Keratinocyte (primary cell): ENCODE results near the gene FOXA2. TPM values are rescaled to one million over a fixed set of nuclear protein-coding genes. Genes with fewer than 3 reads are reported as not detected.

Experiments
- DNase-seq: peaks from one replicate; pipeline ENCODE4 v3.0.0-alpha.2; 2011; ENCODE audit warnings: low read depth, missing footprints, low spot score
- FAIRE-seq: peaks from 2 replicates; lab custom pipeline; 2011; peaks lifted over from hg19 to GRCh38; lab: Jason Lieb, UNC
- H2AFZ ChIP-seq: 2 replicates; pipeline ENCODE4 v1.6.0; 2012; ENCODE audit warnings: low read length, control low read depth, inconsistent platforms; ENCODE audit not compliant: control insufficient read depth
- H3K27ac ChIP-seq: 2 replicates; pipeline ENCODE4 v1.5.1; 2011; ENCODE audit warnings: low read length; ENCODE audit not compliant: control insufficient read depth, insufficient read depth
- H3K27me3 ChIP-seq: 3 replicates; pipeline ENCODE4 v1.6.0; 2011; ENCODE audit warnings: low read length; ENCODE audit not compliant: control insufficient read depth, insufficient read depth; ENCODE audit errors: extremely low read depth
- H3K36me3 ChIP-seq, 2 experiments: 2 replicates in 1 of 2; 3 replicates in 1 of 2; pipeline ENCODE4 v1.5.1; 2011; ENCODE audit warnings: low read length in 2 of 2, mild to moderate bottlenecking in 1 of 2; ENCODE audit not compliant: control insufficient read depth in 2 of 2, insufficient read depth in 2 of 2; ENCODE audit errors: extremely low read depth in 1 of 2
- H3K4me1 ChIP-seq: 3 replicates; pipeline ENCODE4 v1.5.1; 2011; ENCODE audit warnings: low read length; ENCODE audit not compliant: control insufficient read depth, insufficient read depth; ENCODE audit errors: extremely low read depth
- H3K4me2 ChIP-seq: 3 replicates; pipeline ENCODE4 v1.6.0; 2011; ENCODE audit warnings: low read depth, low read length; ENCODE audit not compliant: control insufficient read depth, insufficient read depth; ENCODE audit errors: extremely low read depth
- H3K4me3 ChIP-seq, 3 experiments: fragments of 200-600 bp in 1 of 3; sonication (generic) in 1 of 3; 2 replicates in 2 of 3; 3 replicates in 1 of 3; pipeline ENCODE4 v1.5.1; 2011 to 2016; ENCODE audit warnings: low read length in 3 of 3, mild to moderate bottlenecking in 3 of 3, control low read depth in 2 of 3, inconsistent platforms in 1 of 3, low read depth in 1 of 3, mixed read lengths in 1 of 3, mixed run types in 1 of 3, moderate library complexity in 1 of 3; ENCODE audit not compliant: control insufficient read depth in 2 of 3, insufficient read depth in 2 of 3; ENCODE audit errors: extremely low read depth in 1 of 3
- H3K79me2 ChIP-seq: 2 replicates; pipeline ENCODE4 v1.6.0; 2012; ENCODE audit warnings: low read length; ENCODE audit not compliant: control insufficient read depth, insufficient read depth
- H3K9ac ChIP-seq: 3 replicates; pipeline ENCODE4 v1.6.0; 2011; ENCODE audit warnings: low read length; ENCODE audit not compliant: control insufficient read depth, insufficient read depth; ENCODE audit errors: extremely low read depth
- H3K9me1 ChIP-seq: 3 replicates; pipeline ENCODE4 v1.6.0; 2011; ENCODE audit warnings: low read length; ENCODE audit not compliant: control insufficient read depth, insufficient read depth; ENCODE audit errors: extremely low read depth
- H3K9me3 ChIP-seq: 2 replicates; pipeline ENCODE4 v1.5.1; 2012; ENCODE audit warnings: low read depth, low read length; ENCODE audit not compliant: control insufficient read depth
- H4K20me1 ChIP-seq: 3 replicates; pipeline ENCODE4 v1.6.0; 2011; ENCODE audit warnings: low read length; ENCODE audit not compliant: control insufficient read depth, insufficient read depth; ENCODE audit errors: extremely low read depth
- EZH2 ChIP-seq: IDR thresholded peaks from one replicate; pipeline ENCODE4 v1.6.1; 2012; ENCODE audit warnings: inconsistent platforms, mild to moderate bottlenecking, low read length, moderate library complexity
- dilution Hi-C: fragments of 300-500 bp; cut with MboI; formaldehyde crosslinking; loops from one replicate; pipeline ENCODE4 v1.7.0; 2020; ENCODE audit warnings: low sequenced_read_pairs; ENCODE audit not compliant: extremely low pct_ligation_motif_present
- polyA plus RNA-seq, 5 experiments: library from polyadenylated mRNA; depleted of rRNA in 3 of 5; stranded (reverse) in 3 of 5; stranded (forward) in 1 of 5; unstranded in 1 of 5; fragments of >200 nt; gene quantifications; 1 replicate in 1 of 5; 2 replicates in 3 of 5; 3 replicates in 1 of 5; pipeline versions ENCODE4 v1.2.1 to v1.2.3, GENCODE V29; 2011 to 2012; ENCODE audit warnings: missing spikeins in 2 of 5, low read depth in 1 of 5, low replicate concordance in 1 of 5
- small RNA-seq, 3 experiments: library from RNA; depleted of rRNA; stranded (forward); fragments of <200 nt; gene quantifications; one replicate each; pipeline ENCODE3, GENCODE V24; 2012; ENCODE audit warnings: low read depth in 3 of 3, low replicate concordance in 1 of 3; ENCODE audit not compliant: insufficient read length in 3 of 3
- TF ChIP-seq, protein P1 (sequence below), 3 experiments: IDR thresholded peaks in 1 of 3; conservative IDR thresholded peaks in 1 of 3; optimal IDR thresholded peaks in 1 of 3; 2 replicates in 2 of 3; 3 replicates in 1 of 3; pipeline versions ENCODE3 to v1.5.1; 2011; ENCODE audit warnings: low read length in 3 of 3, mild to moderate bottlenecking in 3 of 3, moderate library complexity in 2 of 3, control low read depth in 1 of 3, inconsistent platforms in 1 of 3; ENCODE audit not compliant: insufficient read depth in 2 of 3; ENCODE audit errors: extremely low read depth in 1 of 3

Gene FOXA2
- polyA plus RNA-seq, 1 donor (not counting 4 experiments of a cell fraction or from before 2014, with no cell fraction given), result 0.16 TPM

DNA sequence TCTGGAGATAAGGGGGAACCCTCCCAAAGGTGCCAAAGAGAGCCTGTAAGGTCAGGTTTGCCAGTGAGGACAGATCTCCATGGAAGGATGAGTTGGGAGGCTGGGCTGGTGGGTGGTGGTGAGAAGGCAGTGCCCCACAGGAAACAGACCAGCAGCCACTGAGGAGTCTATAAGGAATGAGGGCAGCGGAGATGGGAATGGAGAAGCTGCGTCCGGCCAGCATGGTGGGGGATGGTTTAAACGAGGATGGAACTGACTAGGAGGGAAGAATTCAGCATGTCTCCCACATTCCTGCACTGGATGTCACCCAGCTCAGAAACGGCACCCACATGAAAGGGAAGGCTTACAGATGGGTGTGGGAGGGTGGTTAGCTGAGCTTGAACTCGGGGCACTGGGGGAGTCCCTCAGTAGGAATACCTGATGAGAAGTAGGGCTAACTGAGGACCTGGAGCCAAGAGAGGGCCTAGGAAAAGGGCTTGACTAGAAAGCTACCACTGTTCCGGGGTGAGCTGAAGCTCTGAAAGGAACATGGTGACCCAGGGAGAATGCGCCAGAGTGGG is 53.2 kb downstream of the FOXA2 start:
- H3K27ac ChIP-seq, result no peak overlapping the region

More for the DNA sequence above, 53.2 kb downstream of the FOXA2 start:
- Histone ChIP-seq H3K9ac (no peak overlapping the region), H3K79me2 (no peaks in the 10 kb centered on the region), H3K4me1 (no peaks in the 10 kb centered on the region), H3K27me3 (peaks cover 6% of the 10 kb centered on the region), H3K9me3 (no peaks in the 10 kb centered on the region), H3K36me3 (no peaks in the 10 kb centered on the region), H3K4me3 (no peak overlapping the region), H3K4me2 (no peak overlapping the region), H3K9me1 (no peaks in the 10 kb centered on the region), H4K20me1 (no peaks in the 10 kb centered on the region), H2AFZ (no peak overlapping the region)
- DNase-seq (no peak), FAIRE-seq (no peak)
- dilution Hi-C loops, result no loop called here
- TF ChIP-seq, protein P1, sequence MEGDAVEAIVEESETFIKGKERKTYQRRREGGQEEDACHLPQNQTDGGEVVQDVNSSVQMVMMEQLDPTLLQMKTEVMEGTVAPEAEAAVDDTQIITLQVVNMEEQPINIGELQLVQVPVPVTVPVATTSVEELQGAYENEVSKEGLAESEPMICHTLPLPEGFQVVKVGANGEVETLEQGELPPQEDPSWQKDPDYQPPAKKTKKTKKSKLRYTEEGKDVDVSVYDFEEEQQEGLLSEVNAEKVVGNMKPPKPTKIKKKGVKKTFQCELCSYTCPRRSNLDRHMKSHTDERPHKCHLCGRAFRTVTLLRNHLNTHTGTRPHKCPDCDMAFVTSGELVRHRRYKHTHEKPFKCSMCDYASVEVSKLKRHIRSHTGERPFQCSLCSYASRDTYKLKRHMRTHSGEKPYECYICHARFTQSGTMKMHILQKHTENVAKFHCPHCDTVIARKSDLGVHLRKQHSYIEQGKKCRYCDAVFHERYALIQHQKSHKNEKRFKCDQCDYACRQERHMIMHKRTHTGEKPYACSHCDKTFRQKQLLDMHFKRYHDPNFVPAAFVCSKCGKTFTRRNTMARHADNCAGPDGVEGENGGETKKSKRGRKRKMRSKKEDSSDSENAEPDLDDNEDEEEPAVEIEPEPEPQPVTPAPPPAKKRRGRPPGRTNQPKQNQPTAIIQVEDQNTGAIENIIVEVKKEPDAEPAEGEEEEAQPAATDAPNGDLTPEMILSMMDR (optimal IDR thresholded peaks at IDR 0.05 in 1 of 3, IDR thresholded peaks at IDR 0.05 in 1 of 3, conservative IDR thresholded peaks at IDR 0.05 in 1 of 3; ENCODE audit: extremely low read depth in 1 of 3, insufficient read depth in 2 of 3, low read length in 3 of 3), result no peak
- no peak for TF ChIP-seq EZH2

Small RNAs within 50 kb of the gene (small RNA-seq; reads per million reads assigned to genes)
- 0 reads per million in 3 experiments for gene LINC00261
